Activated CD4-positive, alpha-beta T cell treated with anti-CD3 and anti-CD28 coated beads, Interleukin-2, amount 50 U/mL, for 24 hours (primary cell): ENCODE measurements around the gene CELSR3.

Experiments
- DNase-seq, 2 donors: peaks; one replicate each; pipeline ENCODE4 v3.0.0-alpha.2; 2020; ENCODE audit warnings: low read depth in 1 of 2, low spot score in 1 of 2

CELSR3 gene

GRCh38 chr3:48634661-48635221, 27.9 kb downstream of the CELSR3 start:
- DNase-seq = peak; percentile 12 to 44

- DNase-seq = no peak
Measured at GRCh38 chr3:48633743-48634142, 28.9 kb downstream of the CELSR3 start.

DNA sequence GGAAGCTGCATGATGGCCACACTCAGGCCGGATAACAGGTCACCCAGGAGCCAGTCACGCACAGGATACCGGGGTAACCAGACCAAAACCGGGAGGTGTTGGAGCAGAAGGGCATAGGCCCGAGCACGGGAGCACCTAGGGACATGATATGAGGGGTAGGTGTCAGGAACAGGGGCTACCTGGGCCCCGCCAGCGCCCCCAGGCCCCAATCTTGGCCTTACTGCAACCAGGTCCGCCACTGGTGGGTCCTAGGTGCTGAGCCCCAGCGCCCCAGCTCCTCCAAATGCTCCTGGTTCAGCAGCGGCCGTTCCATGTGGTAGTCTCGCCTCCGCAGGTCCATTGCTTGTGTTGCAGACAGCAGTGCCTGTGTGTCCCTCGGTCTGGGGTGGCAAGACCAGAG, 29.4 kb downstream of the CELSR3 start:
- no peak for DNase-seq

DNA sequence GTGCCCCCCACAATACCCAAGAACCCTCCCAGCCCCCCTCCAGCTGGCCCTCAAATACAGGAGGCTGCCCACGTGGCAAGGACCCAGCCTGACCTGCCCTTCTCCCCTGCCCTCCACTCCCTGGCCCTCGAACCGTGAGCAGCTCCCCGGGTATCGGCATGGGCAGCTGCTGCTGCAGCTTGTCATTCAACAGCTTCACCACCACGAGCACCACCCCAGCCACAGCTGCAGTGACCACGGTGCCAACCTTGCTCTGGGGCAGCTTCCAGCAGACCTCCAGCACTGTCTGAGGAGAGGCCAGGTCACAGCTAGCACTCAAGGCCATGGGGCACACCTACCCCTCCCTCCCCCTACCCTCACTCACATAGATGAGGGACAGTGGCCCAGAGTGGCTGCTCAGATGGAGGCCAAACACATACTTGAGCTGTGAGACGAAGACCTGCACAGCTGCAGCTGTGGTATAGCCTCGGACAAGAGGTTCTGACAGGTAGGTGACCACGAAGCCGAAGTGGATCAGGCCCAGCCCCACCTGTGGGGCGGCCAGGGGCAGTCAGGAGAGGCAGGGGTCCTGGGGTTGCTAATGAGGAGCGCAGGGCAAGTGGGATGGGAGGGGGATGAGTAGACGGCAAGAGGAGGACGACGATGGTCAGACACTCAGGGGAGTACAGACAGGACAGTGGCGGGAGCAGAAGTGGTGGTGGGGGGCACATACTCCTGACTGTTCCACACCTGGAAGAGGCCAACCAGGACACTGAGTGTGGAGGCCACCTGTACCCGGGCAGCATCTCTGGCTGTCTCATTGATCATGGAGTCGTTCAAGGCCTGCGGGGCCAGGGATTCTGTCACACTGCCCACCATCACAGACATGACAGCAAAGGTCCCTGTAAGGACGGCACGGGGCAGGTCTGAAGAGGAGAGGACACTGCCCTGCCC, 30.9 kb downstream of the CELSR3 start:
- DNase-seq = no peak

DNA sequence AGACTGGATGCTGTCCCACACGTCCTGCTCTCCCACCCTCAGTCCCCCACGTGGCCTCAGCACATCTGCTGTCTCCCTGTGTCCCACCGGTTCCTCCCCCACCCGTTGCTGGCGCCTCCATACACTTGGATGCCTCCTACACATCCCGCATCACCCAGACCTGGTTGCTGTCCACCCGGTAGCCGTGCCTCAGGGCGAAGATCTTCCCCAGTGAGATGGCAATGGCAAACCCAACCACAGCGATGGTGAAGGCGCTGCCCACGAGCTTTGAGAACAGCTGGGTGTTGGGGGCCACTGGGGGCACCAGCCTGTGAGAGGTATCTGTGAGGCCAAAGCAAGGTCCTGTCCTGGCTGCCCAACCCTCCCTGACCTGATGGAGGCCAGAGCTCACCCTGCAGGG, 31.9 kb downstream of the CELSR3 start:
- no peak for DNase-seq

GRCh38 chr3:48630407-48630806, 32.3 kb downstream of the CELSR3 start:
- DNase-seq = no peak

DNA sequence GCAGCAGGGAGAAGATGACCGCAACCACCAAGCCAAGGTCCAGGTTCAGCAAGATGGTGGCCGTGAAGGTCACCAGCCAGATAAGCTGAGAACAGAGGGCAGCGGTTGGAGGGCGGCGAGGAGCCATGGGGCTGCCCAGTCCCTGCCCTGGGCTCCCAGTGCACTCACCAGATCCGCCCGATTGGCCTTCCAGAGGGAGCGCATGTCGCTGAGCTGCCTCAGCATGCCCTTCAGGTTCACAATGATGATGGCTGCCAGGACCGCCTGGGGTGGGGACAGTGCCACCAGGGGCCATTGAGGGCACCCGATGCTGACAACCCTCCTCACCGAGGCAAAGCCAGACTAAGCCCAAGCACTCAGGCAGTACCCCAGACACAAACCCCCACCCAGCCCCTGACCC, 32.8 kb downstream of the CELSR3 start:
- DNase-seq = no peak

DNA sequence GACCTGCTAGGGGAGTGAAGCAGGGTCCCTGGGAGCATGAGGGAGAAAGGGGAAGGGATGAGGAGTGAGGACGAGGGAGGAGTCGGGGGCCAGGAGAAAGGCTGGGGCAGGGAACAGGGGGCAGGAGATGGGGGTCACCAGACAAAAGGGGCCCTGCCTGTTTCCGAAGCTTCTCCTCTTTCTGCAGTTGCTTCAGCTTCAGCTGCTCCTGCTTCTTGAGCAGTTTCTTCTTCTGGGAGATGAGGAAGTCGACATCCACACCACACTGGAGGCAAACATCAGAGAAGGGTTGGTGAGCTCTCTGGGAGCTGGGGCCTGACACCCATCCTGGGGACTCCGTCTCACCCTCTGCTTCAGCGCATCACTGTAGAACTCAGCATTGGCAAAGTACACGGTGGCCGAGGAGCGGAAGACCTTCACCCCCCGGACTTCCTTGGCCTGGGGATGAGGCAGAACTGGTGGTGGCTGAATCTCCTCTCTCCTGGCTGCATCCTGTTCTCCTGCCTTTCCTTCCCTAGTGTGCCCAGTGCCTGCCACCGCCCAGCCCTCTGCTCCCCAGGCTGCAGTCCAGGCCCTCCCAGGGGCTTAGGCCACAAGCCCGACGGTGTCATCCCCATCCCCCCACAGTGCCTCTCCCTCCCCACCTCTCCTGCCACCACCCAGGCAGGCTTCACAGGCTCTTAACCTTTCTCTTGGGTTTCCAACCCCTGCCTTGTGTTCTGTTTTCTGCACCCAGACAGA, 34.2 kb downstream of the CELSR3 start:
- no peak for DNase-seq

- no peak for DNase-seq
Measured at GRCh38 chr3:48625600-48625999, 37.1 kb downstream of the CELSR3 start.

GRCh38 chr3:48624767-48625166, 37.9 kb downstream of the CELSR3 start:
- no peak for DNase-seq

- no peak for DNase-seq
Measured at GRCh38 chr3:48623851-48624547, 38.7 kb downstream of the CELSR3 start.

- no peak for DNase-seq
Measured at GRCh38 chr3:48621461-48621869, 41.2 kb downstream of the CELSR3 start, which contains the start of gene TMEM89. TSS of gene TMEM89 (minus strand) at chr3:48621769. CDS start at chr3:48621756, 13 bp downstream.

DNA sequence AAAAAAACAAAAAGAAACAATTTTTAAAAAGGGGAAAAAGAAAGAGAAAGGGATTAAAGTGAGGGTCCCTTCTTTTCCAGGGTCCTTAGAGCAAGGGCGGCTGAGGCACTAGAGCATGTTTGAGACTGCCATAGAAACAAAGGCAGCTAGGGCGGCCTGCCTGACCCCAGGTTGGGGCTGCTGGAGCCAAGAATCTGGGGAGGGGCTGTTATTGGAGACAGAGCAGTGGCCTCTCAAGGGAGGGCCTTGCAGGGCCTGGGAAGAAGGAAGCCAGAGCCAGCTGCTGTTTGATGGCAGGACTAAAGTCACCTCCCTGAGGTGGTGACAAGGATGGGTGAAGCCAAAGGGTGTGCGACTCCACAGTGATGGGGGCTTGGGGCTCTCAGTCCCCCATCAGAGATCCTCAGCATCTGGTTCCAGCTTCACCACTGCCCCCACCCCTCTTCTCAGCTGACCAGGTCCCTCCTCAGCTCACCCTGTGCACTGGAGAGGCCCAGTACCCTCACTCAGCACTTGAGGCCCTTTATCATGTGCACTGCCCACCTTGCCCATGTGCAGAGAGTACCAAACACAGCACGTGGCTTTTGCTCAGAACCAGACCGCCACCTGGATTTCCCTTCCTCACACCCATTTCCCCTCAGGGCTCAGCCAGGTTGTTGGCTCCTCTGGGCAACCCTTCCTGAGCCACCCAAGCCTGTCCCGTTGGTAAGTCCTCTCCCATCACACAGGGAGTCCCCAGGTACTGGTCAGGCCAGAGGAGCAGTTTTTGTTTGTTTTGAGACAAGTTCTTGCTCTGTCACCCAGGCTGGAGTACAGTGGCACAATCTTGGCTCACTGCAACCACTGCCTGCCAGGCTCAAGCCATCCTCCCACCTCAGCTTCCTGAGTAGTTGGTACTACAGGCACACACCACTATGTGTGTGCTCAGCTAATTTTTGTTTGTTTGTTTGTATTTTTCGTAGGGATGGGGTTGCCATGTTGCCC, 42.9 kb downstream of the CELSR3 start:
- no peak for DNase-seq

- no peak for DNase-seq
Measured at GRCh38 chr3:48617559-48617958, 45.1 kb downstream of the CELSR3 start.

GRCh38 chr3:48614044-48614443, 48.6 kb downstream of the CELSR3 start:
- no peak for DNase-seq

DNA sequence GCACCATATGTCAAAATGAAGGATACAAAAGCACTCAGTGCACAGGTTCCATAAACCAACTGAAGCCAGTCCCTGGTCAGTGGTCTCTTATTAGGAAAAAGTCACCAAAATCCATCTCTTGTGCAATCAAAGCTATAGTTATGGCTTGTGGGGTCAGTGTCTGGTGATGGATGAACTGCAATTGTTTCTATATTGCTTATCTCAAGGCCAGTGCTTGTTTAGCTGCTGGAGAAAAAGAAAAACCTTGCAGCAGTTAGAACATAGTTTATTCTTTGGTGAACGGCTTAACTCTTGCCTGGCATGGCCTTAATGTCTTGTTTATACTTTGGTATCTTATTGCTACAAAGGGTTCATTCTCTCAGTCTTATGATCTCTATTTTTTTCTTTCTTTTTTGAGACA, 50.4 kb downstream of the CELSR3 start:
- DNase-seq = no peak

DNA sequence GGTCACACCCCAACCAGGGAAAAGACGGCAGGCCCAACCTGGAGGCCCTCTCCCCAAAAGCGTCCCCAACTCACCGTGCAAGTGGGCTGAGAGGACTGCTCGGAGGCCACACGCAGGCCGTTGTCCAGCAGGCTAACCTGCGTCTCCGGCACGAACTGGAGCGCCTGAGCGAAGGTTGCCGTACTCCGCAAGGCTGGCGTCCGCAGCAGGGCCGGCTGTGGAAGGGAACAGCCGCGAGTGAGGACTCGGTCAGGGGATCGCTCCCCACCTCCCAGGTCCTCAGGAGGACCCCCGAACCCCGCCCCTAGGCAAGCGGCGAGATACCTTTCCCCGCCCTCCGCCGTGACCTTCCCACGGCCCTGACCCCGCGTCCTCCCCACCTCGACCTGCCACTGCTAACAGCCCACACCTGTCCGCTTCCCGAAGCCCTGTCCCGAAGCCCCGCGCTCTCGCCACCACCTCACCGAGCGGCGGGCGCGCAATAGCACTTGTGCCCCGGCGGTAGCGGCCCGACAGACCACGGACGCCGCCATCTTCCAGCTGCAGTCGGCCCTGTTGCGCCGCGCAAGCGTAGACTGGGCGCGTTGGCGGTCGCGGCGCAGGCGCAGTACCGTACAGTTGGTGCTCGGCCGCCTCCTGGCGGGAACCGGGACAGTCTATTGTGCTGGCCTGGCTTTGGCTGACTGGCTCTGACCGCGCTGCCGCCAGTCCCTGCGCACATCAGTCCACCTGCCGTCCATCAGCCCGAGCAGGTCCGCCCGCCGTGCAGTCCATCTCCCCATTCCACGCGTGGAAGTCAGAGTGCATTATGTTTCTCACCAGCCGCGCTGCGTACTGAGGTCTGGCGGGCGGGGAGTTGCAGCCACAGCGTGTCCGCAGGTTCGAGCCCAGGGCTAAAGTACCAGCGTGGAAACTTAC, 53.3 kb downstream of the CELSR3 start, which contains the start of gene UQCRC1:
Gene UQCRC1 (minus strand): TSS at position 559 of the 918 bp plus-strand sequence. CDS start 26 bp downstream, at position 533.
- peak; percentile 85 to 88 for DNase-seq

DNA sequence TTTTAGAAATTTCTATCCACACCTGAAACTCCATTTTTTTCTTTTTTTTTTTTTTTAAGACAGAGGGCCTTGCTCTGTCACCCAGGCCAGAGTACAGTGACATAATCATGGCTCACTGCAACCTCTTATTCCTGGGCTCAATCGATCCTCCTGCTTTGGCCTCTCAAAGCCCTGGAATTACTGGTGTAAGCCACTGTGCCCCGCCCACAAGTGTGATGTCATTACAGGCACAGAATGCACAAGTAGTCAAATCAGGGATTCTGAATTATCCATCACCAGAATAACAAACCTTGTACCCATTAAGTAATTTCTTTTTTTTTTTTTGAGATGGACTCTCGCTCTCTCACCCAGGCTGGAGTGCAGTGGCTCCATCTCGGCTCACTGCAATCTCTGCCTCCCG, 55.2 kb downstream of the CELSR3 start:
- no peak for DNase-seq

DNA sequence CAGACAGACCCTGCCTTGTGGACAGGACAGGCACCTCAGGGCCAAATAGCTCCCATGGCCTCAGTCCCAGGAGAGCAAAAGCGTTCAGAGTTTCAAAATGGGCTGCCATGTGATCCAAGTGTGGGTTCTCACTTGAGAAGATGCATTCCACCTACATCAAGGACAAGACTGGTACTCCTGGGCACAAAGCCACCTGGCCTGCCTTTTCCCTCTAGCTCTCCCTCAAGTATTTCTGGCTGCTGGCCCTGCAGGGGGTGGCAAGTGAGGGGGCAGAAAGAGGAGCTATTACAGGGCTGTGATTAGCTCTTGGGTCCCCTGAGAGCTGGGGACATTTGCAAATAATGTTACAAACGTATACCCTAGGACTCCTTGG, 61.1 kb downstream of the CELSR3 start:
- no peak for DNase-seq
